Heart left ventricle (tissue), 13 donors: Measurements from ENCODE around the gene GRM7.

Source experiments
- POLR2A ChIP-seq, 2 donors: fragments of 450-650 bp; IDR thresholded peaks; one replicate each; pipeline ENCODE4 v1.6.1; 2017; ENCODE audit warnings: antibody characterized with exemption in 2 of 2, mild to moderate bottlenecking in 2 of 2, moderate library complexity in 2 of 2
- TF ChIP-seq, protein P1 (sequence below), 12 donors: fragments of 200-600 bp; sonication (generic) in 4 of 12; IDR thresholded peaks; one replicate each; pipeline versions ENCODE4 v1.5.0 to v1.8.0; 2018 to 2022; ENCODE audit warnings: antibody characterized with exemption in 12 of 12, mild to moderate bottlenecking in 5 of 12
- donor health status: ischemic (EF 13 %, LVEDD 7.1; RV severe dilation, severe dysfunction).
- donor health status: DM: no; HTN: yes; CAD: no.
- donor health status: DM: no; HTN: no; CAD: no.
- donor health status: ischemic (EF 25% LVEDD 6.9; RV normal size, moderate dysfunction).
- donor health status: ischemic (EF 25% LVEDD 5.7; RV mildly dilated, moderate dysfunction).
- donor health status: ischemic (EF 35%, LVEDD 5.7; RV mildly dilated, moderate dysfunction).
- donor health status: nonischemic (EF 11% LVEDD 7.7; RV severe dilation, severe dysfunction).
- donor health status: DM: yes; HTN: yes; CAD: no.
- donor health status: PGD.
- donor health status: ischemic (EF 29% LVEDD 5.4; RV normal size, mild dysfunction).
- donor health status: nonischemic (EF 23%, LVEDD 6.1; RV moderate dilation, normal function).

GRCh38 chr3:7195934-7196333, 335.0 kb downstream of the GRM7 start:
- TF ChIP-seq, protein P1, sequence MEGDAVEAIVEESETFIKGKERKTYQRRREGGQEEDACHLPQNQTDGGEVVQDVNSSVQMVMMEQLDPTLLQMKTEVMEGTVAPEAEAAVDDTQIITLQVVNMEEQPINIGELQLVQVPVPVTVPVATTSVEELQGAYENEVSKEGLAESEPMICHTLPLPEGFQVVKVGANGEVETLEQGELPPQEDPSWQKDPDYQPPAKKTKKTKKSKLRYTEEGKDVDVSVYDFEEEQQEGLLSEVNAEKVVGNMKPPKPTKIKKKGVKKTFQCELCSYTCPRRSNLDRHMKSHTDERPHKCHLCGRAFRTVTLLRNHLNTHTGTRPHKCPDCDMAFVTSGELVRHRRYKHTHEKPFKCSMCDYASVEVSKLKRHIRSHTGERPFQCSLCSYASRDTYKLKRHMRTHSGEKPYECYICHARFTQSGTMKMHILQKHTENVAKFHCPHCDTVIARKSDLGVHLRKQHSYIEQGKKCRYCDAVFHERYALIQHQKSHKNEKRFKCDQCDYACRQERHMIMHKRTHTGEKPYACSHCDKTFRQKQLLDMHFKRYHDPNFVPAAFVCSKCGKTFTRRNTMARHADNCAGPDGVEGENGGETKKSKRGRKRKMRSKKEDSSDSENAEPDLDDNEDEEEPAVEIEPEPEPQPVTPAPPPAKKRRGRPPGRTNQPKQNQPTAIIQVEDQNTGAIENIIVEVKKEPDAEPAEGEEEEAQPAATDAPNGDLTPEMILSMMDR (IDR thresholded peaks at IDR 0.05): no peak
- no peak for TF ChIP-seq POLR2A (IDR thresholded peaks at IDR 0.05)
